Peyer's patch (tissue), 4 donors: Measurements from ENCODE around the gene NRG3.

Experiments used
- CTCF ChIP-seq, 6 experiments: fragments of 450-650 bp in 4 of 6; fragments of 200-600 bp in 2 of 6; sonication (generic) in 1 of 6; IDR thresholded peaks; one replicate each; pipeline ENCODE4 v1.5.1; 2017 to 2019; ENCODE audit warnings: antibody characterized with exemption in 6 of 6, mild to moderate bottlenecking in 3 of 6, moderate library complexity in 1 of 6
- POLR2A ChIP-seq, 2 donors: fragments of 450-650 bp; IDR thresholded peaks; one replicate each; pipeline ENCODE4 v1.5.1; 2017; ENCODE audit warnings: antibody characterized with exemption in 2 of 2, mild to moderate bottlenecking in 2 of 2, moderate library complexity in 2 of 2

- TF ChIP-seq CTCF (IDR thresholded peaks at IDR 0.05): no peak
- no peak for TF ChIP-seq POLR2A (IDR thresholded peaks at IDR 0.05)
Observed at GRCh38 chr10:82982110-82982608, 1107.2 kb downstream of the NRG3 start.
